ENCODE measurements around the gene TRAPPC3L. TPM values are rescaled to one million over a fixed set of nuclear protein-coding genes. Genes with fewer than 3 reads are reported as not detected.

Gene TRAPPC3L
- total RNA-seq, 1 donor: 0.45 TPM

DNA sequence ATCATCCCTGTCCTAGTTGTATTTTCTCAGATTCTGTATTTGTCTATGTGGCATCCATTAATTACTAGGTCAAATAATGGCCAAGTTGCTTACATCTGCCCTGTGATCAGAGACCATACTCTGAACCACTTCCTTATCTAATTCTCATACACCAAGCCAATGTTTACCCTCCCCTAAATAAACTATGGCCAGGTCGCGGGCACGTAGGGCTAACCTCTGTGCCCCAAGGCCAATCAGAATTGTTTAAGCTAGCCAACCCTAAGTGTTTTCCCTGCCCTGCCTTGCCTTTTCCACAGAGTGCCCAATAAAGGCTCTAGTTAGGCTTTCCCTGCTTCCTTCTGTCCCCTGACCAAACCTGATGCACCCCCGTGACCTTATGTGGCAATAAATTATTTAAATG is 5.3 kb upstream of the TRAPPC3L start:
- TF ChIP-seq, protein P1, sequence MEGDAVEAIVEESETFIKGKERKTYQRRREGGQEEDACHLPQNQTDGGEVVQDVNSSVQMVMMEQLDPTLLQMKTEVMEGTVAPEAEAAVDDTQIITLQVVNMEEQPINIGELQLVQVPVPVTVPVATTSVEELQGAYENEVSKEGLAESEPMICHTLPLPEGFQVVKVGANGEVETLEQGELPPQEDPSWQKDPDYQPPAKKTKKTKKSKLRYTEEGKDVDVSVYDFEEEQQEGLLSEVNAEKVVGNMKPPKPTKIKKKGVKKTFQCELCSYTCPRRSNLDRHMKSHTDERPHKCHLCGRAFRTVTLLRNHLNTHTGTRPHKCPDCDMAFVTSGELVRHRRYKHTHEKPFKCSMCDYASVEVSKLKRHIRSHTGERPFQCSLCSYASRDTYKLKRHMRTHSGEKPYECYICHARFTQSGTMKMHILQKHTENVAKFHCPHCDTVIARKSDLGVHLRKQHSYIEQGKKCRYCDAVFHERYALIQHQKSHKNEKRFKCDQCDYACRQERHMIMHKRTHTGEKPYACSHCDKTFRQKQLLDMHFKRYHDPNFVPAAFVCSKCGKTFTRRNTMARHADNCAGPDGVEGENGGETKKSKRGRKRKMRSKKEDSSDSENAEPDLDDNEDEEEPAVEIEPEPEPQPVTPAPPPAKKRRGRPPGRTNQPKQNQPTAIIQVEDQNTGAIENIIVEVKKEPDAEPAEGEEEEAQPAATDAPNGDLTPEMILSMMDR (IDR thresholded peaks at IDR 0.05; ENCODE audit: insufficient read depth, low read length): no peak
- H3K4me3 ChIP-seq (ENCODE audit: low read depth, low read length): no peak overlapping the region
- no peak for DNase-seq (ENCODE audit: low read depth)

DNA sequence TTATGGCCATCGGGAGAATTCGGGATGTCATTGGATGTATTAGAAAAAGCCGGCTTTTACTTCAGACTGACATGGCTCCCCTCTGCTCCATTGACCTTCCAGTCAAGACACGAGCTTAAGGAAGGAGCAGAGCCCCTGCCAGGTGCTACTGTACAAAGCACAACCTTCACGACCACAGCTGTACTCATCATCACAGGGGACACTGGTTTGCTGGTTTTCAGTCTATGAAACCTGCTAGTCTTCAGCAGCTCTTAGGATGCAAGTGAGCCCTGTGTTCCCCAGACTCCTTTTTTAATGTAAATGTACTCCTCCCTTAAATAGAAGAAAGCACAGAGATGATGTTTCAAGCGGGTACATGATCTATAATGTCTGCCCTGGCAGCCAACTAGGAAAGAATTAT is 1.9 kb upstream of the TRAPPC3L start:
- H3K4me3 ChIP-seq (ENCODE audit: low read depth, low read length): no peak overlapping the region
- no peak for DNase-seq (ENCODE audit: low read depth)
- TF ChIP-seq, protein P1 (IDR thresholded peaks at IDR 0.05; ENCODE audit: insufficient read depth, low read length): no peak

DNA sequence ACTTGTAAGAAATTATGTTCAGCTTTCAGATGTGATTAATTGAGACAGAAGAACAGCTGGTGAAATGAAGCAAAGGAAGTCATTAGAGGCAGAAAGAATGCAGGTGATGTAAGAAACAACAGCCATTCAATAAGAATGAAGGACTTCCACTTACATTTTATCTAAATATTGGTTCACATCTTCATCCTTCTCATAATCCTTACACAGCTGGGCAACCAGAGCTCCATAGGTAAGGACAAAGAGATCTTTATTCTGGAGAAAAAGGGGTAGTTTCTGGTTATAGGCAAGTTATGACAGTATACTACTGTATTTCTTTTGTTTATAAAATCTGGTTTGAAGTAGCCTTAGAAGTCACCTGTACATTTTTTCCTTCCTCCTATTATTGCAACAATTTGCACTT is 2.3 kb downstream of the TRAPPC3L start:
- H3K4me3 ChIP-seq (ENCODE audit: low read depth, low read length): no peak overlapping the region
- TF ChIP-seq, protein P1 (IDR thresholded peaks at IDR 0.05; ENCODE audit: insufficient read depth, low read length): no peak
- DNase-seq (ENCODE audit: low read depth): no peak

DNA sequence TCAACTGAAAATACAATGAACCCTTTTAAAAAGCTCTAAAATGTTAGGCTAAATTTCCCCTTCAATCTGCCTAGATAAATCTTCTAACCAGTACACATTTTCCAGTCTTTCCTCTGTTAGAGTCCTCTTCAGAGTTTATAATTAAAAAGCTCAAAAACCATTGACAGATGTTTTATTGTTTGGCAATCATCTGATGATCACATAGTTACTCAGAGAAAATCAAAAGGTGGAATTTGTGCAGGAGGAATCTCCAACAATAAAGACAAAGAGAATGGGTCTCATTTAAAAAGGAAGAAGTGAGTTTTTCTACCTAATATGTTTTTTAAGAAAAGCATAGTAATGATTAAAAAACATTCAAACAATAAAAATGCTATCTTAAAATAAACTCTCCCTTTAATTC is 3.1 kb downstream of the TRAPPC3L start:
- H3K4me3 ChIP-seq (ENCODE audit: low read depth, low read length): no peak overlapping the region
- no peak for DNase-seq (ENCODE audit: low read depth)
- TF ChIP-seq, protein P1 (IDR thresholded peaks at IDR 0.05; ENCODE audit: insufficient read depth, low read length): no peak

DNA sequence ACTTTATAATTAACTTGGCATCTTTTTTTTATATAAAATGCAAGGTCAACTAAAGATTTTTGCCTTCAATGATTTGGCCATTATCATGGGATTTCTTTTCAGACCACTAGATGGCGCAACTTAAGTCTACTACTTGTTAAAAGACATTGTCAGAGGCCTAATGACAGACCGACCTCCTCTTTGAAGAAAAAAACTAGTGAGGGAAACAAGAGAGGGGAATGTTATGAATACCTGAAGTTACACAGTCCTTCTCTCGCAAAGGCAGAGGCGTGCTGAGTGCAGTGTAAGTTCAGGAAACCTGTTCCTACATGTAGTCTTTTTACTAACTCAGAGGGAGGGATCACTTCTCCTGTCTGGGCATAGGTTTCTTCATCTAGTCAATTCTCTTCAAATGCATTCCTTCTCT is 9.3 kb downstream of the TRAPPC3L start:
- no peak overlapping the region for H3K4me3 ChIP-seq (ENCODE audit: low read depth, low read length)
- DNase-seq (ENCODE audit: low read depth): peak; percentile 81
- TF ChIP-seq, protein P1 (IDR thresholded peaks at IDR 0.05; ENCODE audit: insufficient read depth, low read length): peak; percentile 65

DNA sequence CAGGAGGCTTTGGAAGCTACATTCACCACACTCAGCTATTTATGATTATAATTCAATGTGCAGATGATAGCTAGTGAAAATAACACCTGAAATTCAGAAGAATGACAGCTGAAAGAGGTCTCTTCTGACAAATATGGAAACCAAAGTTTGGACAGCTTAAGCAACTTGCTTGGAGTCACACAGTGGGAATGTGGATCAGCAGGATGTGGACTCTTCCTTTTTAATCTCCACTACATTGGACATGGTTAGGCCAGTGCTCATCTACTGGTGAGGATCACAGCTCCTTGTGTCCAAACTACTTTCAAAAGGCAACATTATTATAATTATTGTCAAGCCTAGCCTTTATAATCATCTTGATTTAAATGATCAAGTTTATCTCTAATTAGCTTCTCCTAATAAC is 10.4 kb downstream of the TRAPPC3L start:
- TF ChIP-seq, protein P1 (IDR thresholded peaks at IDR 0.05; ENCODE audit: insufficient read depth, low read length): no peak
- DNase-seq (ENCODE audit: low read depth): no peak

DNA sequence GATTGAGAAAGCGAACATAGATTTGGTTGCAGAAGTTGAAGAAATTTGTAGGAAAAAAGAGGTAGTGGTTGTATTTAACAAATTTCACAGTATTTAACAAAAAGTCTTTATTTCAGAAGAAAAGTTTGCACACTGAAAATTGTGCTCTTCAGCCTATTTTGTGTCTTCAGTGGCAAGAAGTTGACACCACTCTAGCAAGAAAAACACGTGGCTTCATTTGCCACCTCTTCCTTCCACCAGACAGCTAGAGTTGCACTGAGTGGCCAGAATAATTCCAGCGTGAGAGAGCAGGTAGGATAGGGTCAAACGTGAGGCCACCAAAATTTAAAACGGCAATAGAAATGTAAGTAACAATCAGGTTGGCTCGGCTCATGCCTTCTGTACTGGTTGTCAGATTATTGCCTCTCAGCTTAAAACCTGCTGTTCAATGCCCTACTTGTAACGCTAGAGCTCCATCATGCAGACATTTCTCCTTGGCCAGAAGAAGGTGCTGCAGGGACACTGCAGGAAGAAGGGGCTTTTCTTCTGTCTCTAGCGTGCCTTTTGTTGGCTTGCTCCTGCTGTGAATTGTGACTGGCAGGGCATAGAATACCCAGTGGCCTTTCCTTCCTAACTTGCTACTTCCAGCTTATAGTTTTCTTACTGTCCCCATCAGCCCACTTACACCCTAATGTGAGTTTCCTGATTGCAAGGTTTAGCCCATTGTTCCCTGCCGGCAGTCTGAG is 12.1 kb downstream of the TRAPPC3L start:
- H3K4me3 ChIP-seq (ENCODE audit: low read depth, low read length): no peak overlapping the region
- TF ChIP-seq, protein P1 (IDR thresholded peaks at IDR 0.05; ENCODE audit: insufficient read depth, low read length): peak; percentile 13
- no peak for DNase-seq (ENCODE audit: low read depth)

More for the DNA sequence above, 10.4 kb downstream of the TRAPPC3L start:
- H3K4me3 ChIP-seq (ENCODE audit: low read depth, low read length): no peak overlapping the region

Data from fibroblast of the aortic adventitia (primary cell).